GM12878 (cell line): ENCODE results near the gene OR5C1. TPM values are rescaled to one million over a fixed set of nuclear protein-coding genes. Genes with fewer than 3 reads are reported as not detected.

ENCODE experiments used
- ATAC-seq: fragments of 200-7000 bp; cut with Tn5 transposase; 3 replicates; pipeline ENCODE4 v1.9.1; 2020; ENCODE audit warnings: mild to moderate bottlenecking, moderate library complexity
- BruUV-seq: library from RNA; stranded (reverse); fragments of 400-500 nt; replicated peaks from 2 replicates; lab custom pipeline; 2021; lab: Mats Ljungman, UMichigan
- CTCF ChIA-PET: fragments of 300-600 bp; sonication (Branson Sonifier 250); formaldehyde crosslinking; extraction: SDS; loops from one replicate; lab custom pipeline; 2021; ENCODE audit warnings: inconsistent platforms; lab: Yijun Ruan, JAX
- POLR2A ChIA-PET: fragments of 350-600 bp; formaldehyde crosslinking; extraction: SDS; loops from one replicate; lab custom pipeline; 2021; ENCODE audit warnings: inconsistent platforms; lab: Charles Lee
- RAD21 ChIA-PET: fragments of 300-600 bp; sonication (Branson Sonifier 250); formaldehyde crosslinking; loops from one replicate; lab custom pipeline; 2023; ENCODE audit warnings: antibody characterized with exemption; ENCODE audit not compliant: unreplicated experiment; lab: Charles Lee
- SMC1A ChIA-PET: fragments of 300-600 bp; sonication (Branson Sonifier 250); formaldehyde crosslinking; loops from one replicate; lab custom pipeline; 2023; ENCODE audit not compliant: unreplicated experiment, uncharacterized antibody; lab: Charles Lee
- DNase-seq: peaks from one replicate; pipeline ENCODE4 v3.0.0-alpha.2; 2011; ENCODE audit warnings: low read depth, low spot score
- FAIRE-seq: peaks from 3 replicates; lab custom pipeline; 2011; peaks lifted over from hg19 to GRCh38; lab: Jason Lieb, UNC
- H2AFZ ChIP-seq: 2 replicates; pipeline ENCODE4 v1.6.0; 2011; ENCODE audit warnings: low read depth, low read length, control low read depth; ENCODE audit not compliant: control insufficient read depth
- H3K27ac ChIP-seq: 2 replicates; pipeline ENCODE4 v1.5.1; 2011; ENCODE audit warnings: control low read depth; ENCODE audit not compliant: control insufficient read depth, insufficient read depth
- H3K27me3 ChIP-seq, 2 experiments: replicated peaks in 1 of 2; 2 replicates each; pipeline versions ENCODE4 v1.6.0 to v1.6.1; 2011; ENCODE audit warnings: low read length in 1 of 2; ENCODE audit not compliant: control insufficient read depth in 2 of 2, insufficient read depth in 2 of 2
- H3K36me3 ChIP-seq, 2 experiments: 2 replicates each; pipeline ENCODE4 v1.5.1; 2011; ENCODE audit warnings: low read length in 1 of 2; ENCODE audit not compliant: control insufficient read depth in 2 of 2, insufficient read depth in 2 of 2
- H3K4me1 ChIP-seq: 2 replicates; pipeline ENCODE4 v1.6.1; 2011; ENCODE audit warnings: mild to moderate bottlenecking, low read length, moderate library complexity, mixed read lengths; ENCODE audit not compliant: control insufficient read depth, insufficient read depth
- H3K4me2 ChIP-seq: 2 replicates; pipeline ENCODE4 v1.6.0; 2011; ENCODE audit warnings: control low read depth; ENCODE audit not compliant: control insufficient read depth, insufficient read depth
- H3K4me3 ChIP-seq: fragments of 200-600 bp; sonication (generic); 2 replicates; pipeline ENCODE4 v1.5.1; 2016
- H3K79me2 ChIP-seq: 2 replicates; pipeline ENCODE4 v1.6.0; 2011; ENCODE audit warnings: low read length; ENCODE audit not compliant: control insufficient read depth, insufficient read depth
- H3K9ac ChIP-seq: 2 replicates; pipeline ENCODE4 v1.8.0; 2011; ENCODE audit warnings: low read length, control low read depth, mixed read lengths; ENCODE audit not compliant: control insufficient read depth, insufficient read depth
- H3K9me3 ChIP-seq: replicated peaks from 3 replicates; pipeline ENCODE4 v1.5.1; 2011; ENCODE audit warnings: mild to moderate bottlenecking, low read length; ENCODE audit not compliant: control insufficient read depth, insufficient read depth
- H4K20me1 ChIP-seq: 2 replicates; pipeline ENCODE4 v1.6.0; 2011; ENCODE audit not compliant: control insufficient read depth, insufficient read depth
- EED ChIP-seq: sonication (generic); IDR thresholded peaks from 2 replicates; pipeline ENCODE4 v1.6.1; 2016; ENCODE audit warnings: antibody characterized with exemption, low read depth
- GABPA ChIP-seq: IDR thresholded peaks from 2 replicates; pipeline ENCODE4 v1.6.1; 2014; ENCODE audit warnings: antibody characterized with exemption, low read depth, mild to moderate bottlenecking, inconsistent platforms
- HCFC1 ChIP-seq: fragments of 150-350 bp; IDR thresholded peaks from 2 replicates; pipeline ENCODE4 v1.6.1; 2014; ENCODE audit warnings: low read length
- IKZF2 ChIP-seq, 2 experiments: fragments of 450-650 bp; IDR thresholded peaks; 2 replicates each; pipeline ENCODE4 v1.6.1; 2017; ENCODE audit warnings: mild to moderate bottlenecking in 2 of 2, moderate library complexity in 2 of 2
- MEF2A ChIP-seq: IDR thresholded peaks from 2 replicates; pipeline ENCODE4 v1.6.1; 2011; ENCODE audit warnings: low read depth, mild to moderate bottlenecking, low read length, moderate library complexity; ENCODE audit not compliant: insufficient read depth
- MTA2 ChIP-seq: fragments of 450-650 bp; IDR thresholded peaks from 2 replicates; pipeline ENCODE4 v1.6.1; 2016; ENCODE audit warnings: low read depth, mild to moderate bottlenecking, moderate library complexity
- POU2F2 ChIP-seq: IDR thresholded peaks from 3 replicates; pipeline ENCODE4 v1.6.1; 2011; ENCODE audit warnings: low read depth, mild to moderate bottlenecking, low read length, borderline replicate concordance
- WGBS: methylation state at CpG from one replicate; pipeline ENCODE4 v1.1.6; 2016; ENCODE audit warnings: low lambda C conversion rate; ENCODE audit not compliant: insufficient replicate concordance, insufficient coverage; ENCODE audit errors: missing lambda C conversion rate; 5-methylcytosine and 5-hydroxymethylcytosine counted together
- in situ Hi-C: fragments of 300-500 bp; cut with MboI; formaldehyde crosslinking; loops from 9 replicates; pipeline ENCODE4 v1.14.3; 2018; ENCODE audit warnings: mixed read lengths
- intact Hi-C: fragments of 100-400 bp; cut with micrococcal nuclease; formaldehyde crosslinking; loops from one replicate; pipeline ENCODE4 v1.14.2; 2022; ENCODE audit not compliant: unreplicated experiment
- polyA plus RNA-seq, 11 experiments: library from polyadenylated mRNA; depleted of rRNA in 4 of 11; unstranded in 6 of 11; stranded (reverse) in 5 of 11; fragments of >200 nt; fragmentation: Nextera tagmentation in 4 of 11; fragmentation: Illumina TruSeq in 1 of 11; extraction: Ambion mirVana in 4 of 11; extraction: Trizol in 1 of 11; gene quantifications; 1 replicate in 1 of 11; 2 replicates in 10 of 11; pipeline versions ENCODE4 v1.2.1 to v1.2.3, GENCODE V29; 2011 to 2016; ENCODE audit warnings: inconsistent platforms in 2 of 11, missing spikeins in 2 of 11, low read depth in 1 of 11
- total RNA-seq, 4 experiments: library from RNA; depleted of rRNA in 3 of 4; stranded (reverse); fragments of >200 nt in 3 of 4; fragmentation: Illumina TruSeq in 1 of 4; extraction: Trizol in 1 of 4; gene quantifications; 2 replicates each; pipeline versions ENCODE4 v1.2.1 to v1.2.3, GENCODE V29; 2013 to 2021
- TF ChIP-seq, protein P1 (sequence below): IDR thresholded peaks from 2 replicates; pipeline ENCODE4 v1.6.1; 2011; ENCODE audit warnings: borderline replicate concordance, low read depth, mild to moderate bottlenecking, moderate library complexity, low read length; ENCODE audit not compliant: insufficient read depth, poor library complexity, severe bottlenecking
- TF ChIP-seq, protein P2 (sequence below): fragments of 450-650 bp; IDR thresholded peaks from 2 replicates; pipeline ENCODE4 v1.6.1; 2018; ENCODE audit warnings: borderline replicate concordance, mild to moderate bottlenecking; ENCODE audit not compliant: partially characterized antibody
- TF ChIP-seq, protein P3 (sequence below): fragments of 450-650 bp; IDR thresholded peaks from 2 replicates; pipeline ENCODE4 v1.6.1; 2017; ENCODE audit warnings: mild to moderate bottlenecking, low read depth, inconsistent platforms; ENCODE audit not compliant: poor library complexity, severe bottlenecking

OR5C1 gene
- total and polyA plus RNA-seq, 10 of the 15 experiments (the other 5 are each of a cell fraction or from before 2014, with no cell fraction given): not detected

- 41% methylated on average over 5 of the region's 5 CpGs for WGBS
- Histone ChIP-seq H3K79me2 (no peaks in the 10 kb centered on the region), H3K9me3 (no peaks in the 10 kb centered on the region), H3K36me3 (no peaks in the 10 kb centered on the region), H3K4me1 (no peaks in the 10 kb centered on the region; the same call in 1 of the 2 replicates), H3K27ac (no peak overlapping the region), H3K4me2 (no peak overlapping the region), H3K9ac (no peak overlapping the region), H3K27me3 (peaks cover 0 to 1% of the 10 kb centered on the region in 2 experiments; a peak in 1 of 4 replicates), H2AFZ (no peak overlapping the region), H3K4me3 (no peak overlapping the region), H4K20me1 (no peaks in the 10 kb centered on the region)
- TF ChIP-seq, protein P1, sequence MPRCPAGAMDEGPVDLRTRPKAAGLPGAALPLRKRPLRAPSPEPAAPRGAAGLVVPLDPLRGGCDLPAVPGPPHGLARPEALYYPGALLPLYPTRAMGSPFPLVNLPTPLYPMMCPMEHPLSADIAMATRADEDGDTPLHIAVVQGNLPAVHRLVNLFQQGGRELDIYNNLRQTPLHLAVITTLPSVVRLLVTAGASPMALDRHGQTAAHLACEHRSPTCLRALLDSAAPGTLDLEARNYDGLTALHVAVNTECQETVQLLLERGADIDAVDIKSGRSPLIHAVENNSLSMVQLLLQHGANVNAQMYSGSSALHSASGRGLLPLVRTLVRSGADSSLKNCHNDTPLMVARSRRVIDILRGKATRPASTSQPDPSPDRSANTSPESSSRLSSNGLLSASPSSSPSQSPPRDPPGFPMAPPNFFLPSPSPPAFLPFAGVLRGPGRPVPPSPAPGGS: no peak
- TF ChIP-seq IKZF2 (IDR thresholded peaks at IDR 0.05) (peak in 1 of 2 experiments; percentile 23; a peak in 1 of 4 replicates), MEF2A (no peak), EED (no peak), GABPA (no peak), MTA2 (no peak), POU2F2 (0 out of 3 replicates have a peak, but pooled peaks have one; percentile 31), HCFC1 (no peak)
- TF ChIP-seq, protein P2, sequence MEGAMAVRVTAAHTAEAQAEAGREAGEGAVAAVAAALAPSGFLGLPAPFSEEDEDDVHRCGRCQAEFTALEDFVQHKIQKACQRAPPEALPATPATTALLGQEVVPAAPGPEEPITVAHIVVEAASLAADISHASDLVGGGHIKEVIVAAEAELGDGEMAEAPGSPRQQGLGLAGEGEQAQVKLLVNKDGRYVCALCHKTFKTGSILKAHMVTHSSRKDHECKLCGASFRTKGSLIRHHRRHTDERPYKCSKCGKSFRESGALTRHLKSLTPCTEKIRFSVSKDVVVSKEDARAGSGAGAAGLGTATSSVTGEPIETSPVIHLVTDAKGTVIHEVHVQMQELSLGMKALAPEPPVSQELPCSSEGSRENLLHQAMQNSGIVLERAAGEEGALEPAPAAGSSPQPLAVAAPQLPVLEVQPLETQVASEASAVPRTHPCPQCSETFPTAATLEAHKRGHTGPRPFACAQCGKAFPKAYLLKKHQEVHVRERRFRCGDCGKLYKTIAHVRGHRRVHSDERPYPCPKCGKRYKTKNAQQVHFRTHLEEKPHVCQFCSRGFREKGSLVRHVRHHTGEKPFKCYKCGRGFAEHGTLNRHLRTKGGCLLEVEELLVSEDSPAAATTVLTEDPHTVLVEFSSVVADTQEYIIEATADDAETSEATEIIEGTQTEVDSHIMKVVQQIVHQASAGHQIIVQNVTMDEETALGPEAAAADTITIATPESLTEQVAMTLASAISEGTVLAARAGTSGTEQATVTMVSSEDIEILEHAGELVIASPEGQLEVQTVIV: no peak
- TF ChIP-seq, protein P3, sequence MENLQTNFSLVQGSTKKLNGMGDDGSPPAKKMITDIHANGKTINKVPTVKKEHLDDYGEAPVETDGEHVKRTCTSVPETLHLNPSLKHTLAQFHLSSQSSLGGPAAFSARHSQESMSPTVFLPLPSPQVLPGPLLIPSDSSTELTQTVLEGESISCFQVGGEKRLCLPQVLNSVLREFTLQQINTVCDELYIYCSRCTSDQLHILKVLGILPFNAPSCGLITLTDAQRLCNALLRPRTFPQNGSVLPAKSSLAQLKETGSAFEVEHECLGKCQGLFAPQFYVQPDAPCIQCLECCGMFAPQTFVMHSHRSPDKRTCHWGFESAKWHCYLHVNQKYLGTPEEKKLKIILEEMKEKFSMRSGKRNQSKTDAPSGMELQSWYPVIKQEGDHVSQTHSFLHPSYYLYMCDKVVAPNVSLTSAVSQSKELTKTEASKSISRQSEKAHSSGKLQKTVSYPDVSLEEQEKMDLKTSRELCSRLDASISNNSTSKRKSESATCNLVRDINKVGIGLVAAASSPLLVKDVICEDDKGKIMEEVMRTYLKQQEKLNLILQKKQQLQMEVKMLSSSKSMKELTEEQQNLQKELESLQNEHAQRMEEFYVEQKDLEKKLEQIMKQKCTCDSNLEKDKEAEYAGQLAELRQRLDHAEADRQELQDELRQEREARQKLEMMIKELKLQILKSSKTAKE: no peak
- DNase-seq (no peak), FAIRE-seq (no peak), ATAC-seq (no peak)
- ChIA-PET SMC1A (no interaction called here), POLR2A (no interaction called here), CTCF (no interaction called here), RAD21 (no interaction called here)
- intact Hi-C loops (no loop called here), in situ Hi-C loops (no loop called here)
- no TSS peak for BruUV-seq
Measured at GRCh38 chr9:122791872-122792669, 3.3 kb downstream of the OR5C1 start.
